ENCODE results near the gene NGDN. TPM values are rescaled to one million over a fixed set of nuclear protein-coding genes. Genes with fewer than 3 reads are reported as not detected.

NGDN gene
- total RNA-seq, 1 donor from 2014 or later = 17.2 TPM

GRCh38 chr14:23525611-23526010, 56.1 kb downstream of the NGDN start:
- TF ChIP-seq, protein P1, sequence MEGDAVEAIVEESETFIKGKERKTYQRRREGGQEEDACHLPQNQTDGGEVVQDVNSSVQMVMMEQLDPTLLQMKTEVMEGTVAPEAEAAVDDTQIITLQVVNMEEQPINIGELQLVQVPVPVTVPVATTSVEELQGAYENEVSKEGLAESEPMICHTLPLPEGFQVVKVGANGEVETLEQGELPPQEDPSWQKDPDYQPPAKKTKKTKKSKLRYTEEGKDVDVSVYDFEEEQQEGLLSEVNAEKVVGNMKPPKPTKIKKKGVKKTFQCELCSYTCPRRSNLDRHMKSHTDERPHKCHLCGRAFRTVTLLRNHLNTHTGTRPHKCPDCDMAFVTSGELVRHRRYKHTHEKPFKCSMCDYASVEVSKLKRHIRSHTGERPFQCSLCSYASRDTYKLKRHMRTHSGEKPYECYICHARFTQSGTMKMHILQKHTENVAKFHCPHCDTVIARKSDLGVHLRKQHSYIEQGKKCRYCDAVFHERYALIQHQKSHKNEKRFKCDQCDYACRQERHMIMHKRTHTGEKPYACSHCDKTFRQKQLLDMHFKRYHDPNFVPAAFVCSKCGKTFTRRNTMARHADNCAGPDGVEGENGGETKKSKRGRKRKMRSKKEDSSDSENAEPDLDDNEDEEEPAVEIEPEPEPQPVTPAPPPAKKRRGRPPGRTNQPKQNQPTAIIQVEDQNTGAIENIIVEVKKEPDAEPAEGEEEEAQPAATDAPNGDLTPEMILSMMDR (IDR thresholded peaks at IDR 0.05; ENCODE audit: borderline replicate concordance) = no peak
- H3K4me1 ChIP-seq = no peaks in the 10 kb centered on the region
- no peak for DNase-seq
- H3K36me3 ChIP-seq = no peaks in the 10 kb centered on the region
- no peak overlapping the region for H3K27ac ChIP-seq (replicated peaks)
- H3K27me3 ChIP-seq (ENCODE audit: low read depth) = peaks cover 4% of the 10 kb centered on the region
- H3K9me3 ChIP-seq (replicated peaks) = no peaks in the 10 kb centered on the region
- H3K4me3 ChIP-seq = no peak overlapping the region
- intact Hi-C loops (cut with micrococcal nuclease) = no loop called here

Other genes with a start within 250 kb of the NGDN start
- not detected for gene RNF212B, start 231.8 kb upstream of the NGDN start, total RNA-seq
- gene HOMEZ, start 183.6 kb upstream of the NGDN start, total RNA-seq = 9.1 TPM
- 9.0 TPM for gene PPP1R3E, start 166.8 kb upstream of the NGDN start, total RNA-seq
- gene BCL2L2, start 162.9 kb upstream of the NGDN start, total RNA-seq = 37.5 TPM
- 71.2 TPM for gene PABPN1, start 148.2 kb upstream of the NGDN start, total RNA-seq
- 9.7 TPM for gene SLC22A17, start 116.8 kb upstream of the NGDN start, total RNA-seq
- 3.6 TPM for gene EFS, start 104.5 kb upstream of the NGDN start, total RNA-seq
- not detected for gene IL25, start 96.9 kb upstream of the NGDN start, total RNA-seq
- 1.0 TPM for gene CMTM5, start 92.7 kb upstream of the NGDN start, total RNA-seq
- 1,823 TPM for gene MYH6, start 61.4 kb upstream of the NGDN start, total RNA-seq
- gene MYH7, start 34.0 kb upstream of the NGDN start, total RNA-seq = 14,853 TPM
- 0.74 TPM for gene ZFHX2, start 82.1 kb downstream of the NGDN start, total RNA-seq
- 17.2 TPM for gene THTPA, start 86.6 kb downstream of the NGDN start, total RNA-seq
- gene AP1G2, start 98.1 kb downstream of the NGDN start, total RNA-seq = 10.4 TPM
- 0.19 TPM for gene JPH4, start 109.1 kb downstream of the NGDN start, total RNA-seq
- not detected for gene DHRS2, start 166.7 kb downstream of the NGDN start, total RNA-seq